ENCODE results near the gene CLCNKA. TPM values are rescaled to one million over a fixed set of nuclear protein-coding genes. Genes with fewer than 3 reads are reported as not detected.
"Not testable (repeated sequence)": the region's sequence is repeated elsewhere in the genome, so short reads cannot be mapped to it uniquely, and the experiment has no call there.

The CLCNKA gene
- polyA plus RNA-seq, 3 donors: 13.0 to 29.5 (median 13.5) TPM

GRCh38 chr1:16029288-16029687 lies 7.5 kb downstream of the CLCNKA start:
- no peak for DNase-seq (ENCODE audit: extremely low read depth in 1 of 11, low read depth in 9 of 11, low spot score in 4 of 11)

- DNase-seq (ENCODE audit: extremely low read depth in 1 of 11, low read depth in 9 of 11, low spot score in 4 of 11): no peak
Measured at GRCh38 chr1:16031551-16031950, 9.7 kb downstream of the CLCNKA start.

GRCh38 chr1:16032388-16033102 lies 10.7 kb downstream of the CLCNKA start:
- DNase-seq (ENCODE audit: extremely low read depth in 1 of 11, low read depth in 9 of 11, low spot score in 4 of 11): peak in 4 of 11 donors; percentile 70 to 79 (median 76)

- DNase-seq (ENCODE audit: extremely low read depth in 1 of 11, low read depth in 9 of 11, low spot score in 4 of 11): not testable (repeated sequence)
Measured at GRCh38 chr1:16033103-16033632, 11.3 kb downstream of the CLCNKA start.

GRCh38 chr1:16036461-16036860 lies 14.6 kb downstream of the CLCNKA start:
- DNase-seq (ENCODE audit: extremely low read depth in 1 of 11, low read depth in 9 of 11, low spot score in 4 of 11): not testable (repeated sequence)

GRCh38 chr1:16038620-16038912 lies 16.7 kb downstream of the CLCNKA start:
- DNase-seq (ENCODE audit: extremely low read depth in 1 of 11, low read depth in 9 of 11, low spot score in 4 of 11): no peak

GRCh38 chr1:16039871-16040270 lies 18.0 kb downstream of the CLCNKA start:
- not testable (repeated sequence) for DNase-seq (ENCODE audit: extremely low read depth in 1 of 11, low read depth in 9 of 11, low spot score in 4 of 11)

- no peak for DNase-seq (ENCODE audit: extremely low read depth in 1 of 11, low read depth in 9 of 11, low spot score in 4 of 11)
Measured at GRCh38 chr1:16041200-16041599, 19.4 kb downstream of the CLCNKA start.

GRCh38 chr1:16042096-16042495 lies 20.3 kb downstream of the CLCNKA start:
- DNase-seq (ENCODE audit: extremely low read depth in 1 of 11, low read depth in 9 of 11, low spot score in 4 of 11): no peak

GRCh38 chr1:16042654-16043053 lies 20.8 kb downstream of the CLCNKA start:
- DNase-seq (ENCODE audit: extremely low read depth in 1 of 11, low read depth in 9 of 11, low spot score in 4 of 11): not testable (repeated sequence)

- DNase-seq (ENCODE audit: extremely low read depth in 1 of 11, low read depth in 9 of 11, low spot score in 4 of 11): no peak
Measured at GRCh38 chr1:16043521-16043920, 21.7 kb downstream of the CLCNKA start, which contains the start of gene CLCNKB. TSS of gene CLCNKB (plus strand) at chr1:16043782. CDS start at chr1:16044493, 711 bp downstream.

- no peak for DNase-seq (ENCODE audit: extremely low read depth in 1 of 11, low read depth in 9 of 11, low spot score in 4 of 11)
Measured at GRCh38 chr1:16043950-16044349, 22.1 kb downstream of the CLCNKA start.

- DNase-seq (ENCODE audit: extremely low read depth in 1 of 11, low read depth in 9 of 11, low spot score in 4 of 11): no peak
Measured at GRCh38 chr1:16046842-16047241, 25.0 kb downstream of the CLCNKA start.

- no peak for DNase-seq (ENCODE audit: extremely low read depth in 1 of 11, low read depth in 9 of 11, low spot score in 4 of 11)
Measured at GRCh38 chr1:16047791-16048475, 26.1 kb downstream of the CLCNKA start.

- peak in 8 of 11 donors; percentile 45 to 74 (median 63) for DNase-seq (ENCODE audit: extremely low read depth in 1 of 11, low read depth in 9 of 11, low spot score in 4 of 11)
Measured at GRCh38 chr1:16048573-16049189, 26.8 kb downstream of the CLCNKA start.

- DNase-seq (ENCODE audit: extremely low read depth in 1 of 11, low read depth in 9 of 11, low spot score in 4 of 11): no peak
Measured at GRCh38 chr1:16050328-16050727, 28.5 kb downstream of the CLCNKA start.

GRCh38 chr1:16051039-16051438 lies 29.2 kb downstream of the CLCNKA start:
- DNase-seq (ENCODE audit: extremely low read depth in 1 of 11, low read depth in 9 of 11, low spot score in 4 of 11): no peak

- DNase-seq (ENCODE audit: extremely low read depth in 1 of 11, low read depth in 9 of 11, low spot score in 4 of 11): not testable (repeated sequence)
Measured at GRCh38 chr1:16051949-16052348, 30.1 kb downstream of the CLCNKA start.

GRCh38 chr1:16053781-16054502 lies 32.1 kb downstream of the CLCNKA start:
- DNase-seq (ENCODE audit: extremely low read depth in 1 of 11, low read depth in 9 of 11, low spot score in 4 of 11): no peak

Measured in renal cortex interstitium (tissue), 11 donors.